ELF-1 (cell line): ENCODE measurements around the gene ARMC2.
"Not testable (repeated sequence)": the region's sequence is repeated elsewhere in the genome, so short reads cannot be mapped to it uniquely, and the experiment has no call there.

Source experiments
- DNase-seq: peaks from one replicate; pipeline ENCODE4 v3.0.0-alpha.2; 2016; ENCODE audit warnings: low read depth, low spot score

The ARMC2 gene

GRCh38 chr6:108916026-108916686 lies 67.9 kb downstream of the ARMC2 start:
- DNase-seq: peak; percentile 30

GRCh38 chr6:108920751-108921150 lies 72.5 kb downstream of the ARMC2 start:
- peak; percentile 80 for DNase-seq

- no peak for DNase-seq
Observed at GRCh38 chr6:108921547-108922361, 73.5 kb downstream of the ARMC2 start.

- DNase-seq: no peak
Observed at GRCh38 chr6:108922499-108922898, 74.3 kb downstream of the ARMC2 start.

GRCh38 chr6:108927927-108928326 lies 79.7 kb downstream of the ARMC2 start:
- DNase-seq: no peak

- no peak for DNase-seq
Observed at GRCh38 chr6:108928650-108929049, 80.4 kb downstream of the ARMC2 start.

GRCh38 chr6:108931090-108931489 lies 82.9 kb downstream of the ARMC2 start:
- DNase-seq: not testable (repeated sequence)

- no peak for DNase-seq
Observed at GRCh38 chr6:108937170-108937569, 88.9 kb downstream of the ARMC2 start.

GRCh38 chr6:108940741-108941140 lies 92.5 kb downstream of the ARMC2 start:
- no peak for DNase-seq

GRCh38 chr6:108941281-108941680 lies 93.1 kb downstream of the ARMC2 start:
- DNase-seq: no peak

- DNase-seq: no peak
Observed at GRCh38 chr6:108941859-108942258, 93.6 kb downstream of the ARMC2 start.

GRCh38 chr6:108942556-108943492 lies 94.6 kb downstream of the ARMC2 start:
- DNase-seq: no peak

GRCh38 chr6:108944071-108944470 lies 95.8 kb downstream of the ARMC2 start:
- DNase-seq: no peak

- DNase-seq: no peak
Observed at GRCh38 chr6:108944707-108945680, 96.8 kb downstream of the ARMC2 start.

- DNase-seq: no peak
Observed at GRCh38 chr6:108945681-108946159, 97.5 kb downstream of the ARMC2 start.

- no peak for DNase-seq
Observed at GRCh38 chr6:108946695-108947094, 98.5 kb downstream of the ARMC2 start.

- no peak for DNase-seq
Observed at GRCh38 chr6:108947114-108947854, 99.1 kb downstream of the ARMC2 start.

- no peak for DNase-seq
Observed at GRCh38 chr6:108948181-108948661, 100.0 kb downstream of the ARMC2 start.

- no peak for DNase-seq
Observed at GRCh38 chr6:108951351-108951953, 103.2 kb downstream of the ARMC2 start.
